Breast epithelium (tissue), 4 donors: ENCODE results near the gene C1orf21. TPM values are rescaled to one million over a fixed set of nuclear protein-coding genes. Genes with fewer than 3 reads are reported as not detected.

Source experiments
- DNase-seq, 2 donors: peaks; one replicate each; pipeline ENCODE4 v3.0.0-alpha.2; 2019; ENCODE audit warnings: low spot score in 2 of 2
- H3K27ac ChIP-seq, 2 donors: fragments of 200-600 bp; sonication (generic) in 1 of 2; one replicate each; pipeline ENCODE4 v1.5.1; 2016 to 2019; ENCODE audit warnings: mild to moderate bottlenecking in 1 of 2
- H3K27me3 ChIP-seq, 2 donors: fragments of 200-600 bp; sonication (generic) in 1 of 2; one replicate each; pipeline versions ENCODE4 v1.5.1 to v1.6.0; 2017 to 2019; ENCODE audit warnings: control low read depth in 1 of 2, mild to moderate bottlenecking in 1 of 2
- H3K36me3 ChIP-seq: fragments of 200-600 bp; one replicate; pipeline ENCODE4 v1.5.1; 2019
- H3K4me1 ChIP-seq, 2 donors: fragments of 200-600 bp; sonication (generic); one replicate each; pipeline ENCODE4 v1.5.1; 2016 to 2019; ENCODE audit warnings: control low read depth in 1 of 2
- H3K4me3 ChIP-seq, 3 donors: fragments of 200-600 bp; sonication (generic); 1 replicate in 2 of 3; 2 replicates in 1 of 3; pipeline ENCODE4 v1.5.1; 2016 to 2019; ENCODE audit warnings: mild to moderate bottlenecking in 3 of 3, moderate library complexity in 2 of 3
- H3K9me3 ChIP-seq, 2 donors: fragments of 200-600 bp; sonication (generic) in 1 of 2; one replicate each; pipeline ENCODE4 v1.5.1; 2016 to 2019; ENCODE audit warnings: control low read depth in 1 of 2
- POLR2A ChIP-seq: fragments of 450-650 bp; IDR thresholded peaks from one replicate; pipeline ENCODE4 v1.6.1; 2016; ENCODE audit warnings: antibody characterized with exemption, mild to moderate bottlenecking, moderate library complexity
- POLR2AphosphoS5 ChIP-seq, 3 donors: sonication (generic); formaldehyde crosslinking; IDR thresholded peaks; one replicate each; pipeline ENCODE4 v1.6.1; 2017; ENCODE audit warnings: antibody characterized with exemption in 3 of 3
- intact Hi-C: fragments of 100-400 bp; cut with DNase I; formaldehyde crosslinking; loops from one replicate; pipeline ENCODE4 v1.15.1; 2023; ENCODE audit warnings: low total_unique reads
- total RNA-seq, 3 donors: library from RNA; depleted of rRNA; stranded (reverse); fragments of >200 nt; gene quantifications; one replicate each; pipeline ENCODE4 v1.1.0, GENCODE V29; 2016
- TF ChIP-seq, protein P1 (sequence below), 3 donors: fragments of 450-650 bp; IDR thresholded peaks; one replicate each; pipeline ENCODE4 v1.5.1; 2016 to 2017; ENCODE audit warnings: antibody characterized with exemption in 3 of 3, mild to moderate bottlenecking in 3 of 3, moderate library complexity in 3 of 3

The C1orf21 gene
- total RNA-seq, 3 donors from 2014 or later = 31.5 to 75.7 (median 54.7) TPM

DNA sequence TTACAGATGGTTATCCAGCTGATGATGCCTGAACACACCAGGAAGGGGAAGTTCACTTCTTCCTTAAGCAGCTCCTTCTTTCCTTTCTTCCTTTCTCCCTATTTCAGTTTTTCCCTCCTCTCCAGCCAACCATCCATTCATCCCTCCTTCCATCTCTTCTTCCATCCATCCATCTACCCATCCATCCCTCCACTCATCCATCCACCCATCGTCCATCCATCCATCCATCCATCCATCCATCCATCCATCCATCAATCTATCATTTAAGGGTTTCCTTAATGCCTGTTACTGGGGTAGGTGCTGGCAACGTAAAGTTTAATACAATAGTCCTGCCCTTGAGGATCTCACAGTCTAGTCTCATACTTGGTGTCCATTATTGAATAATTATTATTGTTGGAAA lies 36.8 kb downstream of the C1orf21 start:
- Histone ChIP-seq H3K9me3 (no peaks in the 10 kb centered on the region), H3K36me3 (no peaks in the 10 kb centered on the region), H3K4me3 (no peak overlapping the region), H3K4me1 (peaks cover 0 to 5% of the 10 kb centered on the region in 2 donors), H3K27me3 (no peaks in the 10 kb centered on the region), H3K27ac (no peak overlapping the region)
- no peak for DNase-seq
- intact Hi-C loops = no loop called here
- no peak for TF ChIP-seq POLR2AphosphoS5 (IDR thresholded peaks at IDR 0.05)
- TF ChIP-seq, protein P1, sequence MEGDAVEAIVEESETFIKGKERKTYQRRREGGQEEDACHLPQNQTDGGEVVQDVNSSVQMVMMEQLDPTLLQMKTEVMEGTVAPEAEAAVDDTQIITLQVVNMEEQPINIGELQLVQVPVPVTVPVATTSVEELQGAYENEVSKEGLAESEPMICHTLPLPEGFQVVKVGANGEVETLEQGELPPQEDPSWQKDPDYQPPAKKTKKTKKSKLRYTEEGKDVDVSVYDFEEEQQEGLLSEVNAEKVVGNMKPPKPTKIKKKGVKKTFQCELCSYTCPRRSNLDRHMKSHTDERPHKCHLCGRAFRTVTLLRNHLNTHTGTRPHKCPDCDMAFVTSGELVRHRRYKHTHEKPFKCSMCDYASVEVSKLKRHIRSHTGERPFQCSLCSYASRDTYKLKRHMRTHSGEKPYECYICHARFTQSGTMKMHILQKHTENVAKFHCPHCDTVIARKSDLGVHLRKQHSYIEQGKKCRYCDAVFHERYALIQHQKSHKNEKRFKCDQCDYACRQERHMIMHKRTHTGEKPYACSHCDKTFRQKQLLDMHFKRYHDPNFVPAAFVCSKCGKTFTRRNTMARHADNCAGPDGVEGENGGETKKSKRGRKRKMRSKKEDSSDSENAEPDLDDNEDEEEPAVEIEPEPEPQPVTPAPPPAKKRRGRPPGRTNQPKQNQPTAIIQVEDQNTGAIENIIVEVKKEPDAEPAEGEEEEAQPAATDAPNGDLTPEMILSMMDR (IDR thresholded peaks at IDR 0.05) = no peak
- no peak for TF ChIP-seq POLR2A

DNA sequence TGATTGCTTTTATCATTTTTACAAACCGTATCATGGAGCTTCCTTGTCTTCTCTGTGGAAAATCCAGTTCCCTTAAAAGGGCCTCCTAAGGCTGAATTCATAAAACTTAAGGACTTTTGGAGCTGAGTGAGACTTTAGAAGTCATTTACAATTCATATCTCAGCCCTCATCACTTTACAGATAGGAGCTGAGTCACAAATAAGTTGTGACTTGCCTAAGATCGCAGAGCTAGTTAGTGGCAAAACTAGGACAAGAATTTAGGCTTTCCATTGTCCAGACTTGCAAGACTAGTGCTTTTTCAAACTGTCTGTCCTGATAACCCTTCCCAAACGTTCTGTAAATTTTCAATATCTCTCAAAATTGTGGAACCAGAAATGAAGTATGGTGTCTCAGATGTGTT lies 37.3 kb downstream of the C1orf21 start:
- TF ChIP-seq POLR2AphosphoS5 (IDR thresholded peaks at IDR 0.05) = no peak
- Histone ChIP-seq H3K9me3 (no peaks in the 10 kb centered on the region), H3K4me1 (peaks cover 0 to 5% of the 10 kb centered on the region in 2 donors), H3K36me3 (no peaks in the 10 kb centered on the region), H3K27me3 (no peaks in the 10 kb centered on the region), H3K27ac (peak overlapping the region in 1 of 2 donors; percentile 45), H3K4me3 (no peak overlapping the region)
- no peak for DNase-seq
- intact Hi-C loops = no loop called here

DNA sequence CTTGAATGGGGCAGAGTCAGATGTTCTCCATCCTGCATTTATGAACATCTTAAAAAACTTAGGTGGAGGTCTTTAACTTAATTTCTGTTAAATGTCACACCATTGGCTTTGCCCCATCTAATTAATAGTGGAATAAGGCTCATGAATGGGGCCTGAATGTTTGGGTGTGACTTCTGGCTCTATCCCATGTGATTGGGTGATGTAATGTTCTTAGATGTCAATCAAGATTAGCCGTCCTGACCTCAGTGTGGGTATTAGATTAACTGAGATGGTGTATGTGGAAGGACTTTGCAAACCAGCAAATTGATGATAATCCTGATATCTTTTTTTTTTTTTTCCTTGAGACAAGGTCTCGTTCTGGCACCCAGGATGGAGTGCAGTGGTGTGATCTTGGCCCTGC lies 38.1 kb downstream of the C1orf21 start:
- no peak for TF ChIP-seq POLR2A
- no peak for TF ChIP-seq POLR2AphosphoS5 (IDR thresholded peaks at IDR 0.05)
- TF ChIP-seq, protein P1 (IDR thresholded peaks at IDR 0.05) = no peak
- Histone ChIP-seq H3K9me3 (no peaks in the 10 kb centered on the region), H3K4me3 (no peak overlapping the region), H3K36me3 (no peaks in the 10 kb centered on the region), H3K27me3 (no peaks in the 10 kb centered on the region), H3K4me1 (peaks cover 0 to 5% of the 10 kb centered on the region in 2 donors), H3K27ac (peak overlapping the region in 1 of 2 donors; percentile 45)
- DNase-seq = no peak
- intact Hi-C loops = no loop called here

DNA sequence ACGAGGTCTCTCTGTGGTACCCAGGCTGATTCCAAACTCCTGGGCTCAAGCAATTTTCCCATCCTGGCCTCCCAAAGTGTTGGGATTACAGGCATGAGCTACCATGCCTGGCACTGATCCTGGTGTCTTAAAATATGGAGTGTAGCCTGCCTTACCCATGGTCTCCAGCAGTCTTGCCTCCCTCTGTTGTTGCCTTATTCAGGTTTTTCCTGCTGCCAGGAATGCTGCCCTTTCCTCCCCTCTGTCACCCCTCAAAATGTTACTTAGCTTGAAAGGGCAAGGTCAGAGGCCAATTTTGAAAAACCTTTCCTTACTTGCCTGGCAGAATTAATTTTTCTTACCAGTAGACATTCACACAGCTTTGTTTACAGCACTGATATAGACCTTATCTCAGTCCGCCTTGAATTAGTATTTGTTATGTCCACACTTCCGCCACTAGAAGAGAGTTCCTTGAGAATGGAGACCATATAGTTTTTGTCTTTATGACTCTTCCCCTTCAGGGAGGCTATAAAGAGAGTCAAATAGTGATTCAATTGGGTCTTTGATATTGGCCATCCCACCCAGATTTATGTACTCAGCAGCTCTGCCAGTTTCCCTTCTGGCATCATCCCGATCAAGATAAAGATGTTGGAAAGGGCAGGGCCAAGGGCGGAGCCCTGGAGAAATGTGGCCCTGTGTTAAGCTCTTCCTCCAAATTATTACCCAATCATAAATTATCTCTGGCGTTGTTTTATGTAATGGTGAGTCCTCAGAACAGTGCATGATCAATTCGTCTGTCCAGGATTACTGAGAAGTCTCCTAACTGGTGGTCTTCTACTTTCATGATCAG lies 38.8 kb downstream of the C1orf21 start:
- Histone ChIP-seq H3K27ac (no peak overlapping the region), H3K27me3 (no peaks in the 10 kb centered on the region), H3K4me1 (peaks cover 0 to 5% of the 10 kb centered on the region in 2 donors), H3K9me3 (no peaks in the 10 kb centered on the region), H3K36me3 (no peaks in the 10 kb centered on the region), H3K4me3 (no peak overlapping the region)
- TF ChIP-seq POLR2AphosphoS5 (IDR thresholded peaks at IDR 0.05) (no peak), POLR2A (no peak)
- TF ChIP-seq, protein P1 (IDR thresholded peaks at IDR 0.05) = no peak
- intact Hi-C loops = no loop called here
- no peak for DNase-seq

DNA sequence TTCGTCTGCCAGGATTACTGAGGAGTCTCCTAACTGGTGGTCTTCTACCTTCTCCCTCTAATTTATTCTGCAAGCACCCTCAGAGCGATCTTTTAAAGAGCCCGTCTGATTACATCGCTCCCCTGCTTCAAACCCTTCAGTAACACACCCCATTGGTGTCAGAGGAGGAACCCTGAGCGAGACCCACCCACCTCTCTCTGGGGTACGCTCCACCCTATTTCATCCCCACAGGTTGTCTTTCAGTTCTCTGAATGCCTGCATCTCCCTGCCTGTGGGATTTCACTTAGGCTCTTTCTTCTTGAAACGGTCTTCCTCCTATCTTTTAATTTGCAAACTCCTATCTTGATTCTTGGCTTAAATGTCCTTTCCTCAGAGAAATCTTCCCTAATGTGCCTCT lies 39.4 kb downstream of the C1orf21 start:
- no peak for DNase-seq
- peaks cover 0 to 5% of the 10 kb centered on the region in 2 donors for H3K4me1 ChIP-seq
- intact Hi-C loops = no loop called here

More for the DNA sequence above, 39.4 kb downstream of the C1orf21 start:
- H3K27ac ChIP-seq = no peak overlapping the region
- no peak overlapping the region for H3K4me3 ChIP-seq
- no peaks in the 10 kb centered on the region for H3K27me3 ChIP-seq
- TF ChIP-seq, protein P1 (IDR thresholded peaks at IDR 0.05) = no peak
- TF ChIP-seq POLR2A (no peak), POLR2AphosphoS5 (IDR thresholded peaks at IDR 0.05) (no peak)
- no peaks in the 10 kb centered on the region for H3K36me3 ChIP-seq
- H3K9me3 ChIP-seq = peaks cover 0 to 4% of the 10 kb centered on the region in 2 donors
